Activated CD8-positive, alpha-beta memory T cell treated with anti-CD3 and anti-CD28 coated beads for 24 hours (primary cell): Measurements from ENCODE around the gene FYN.

Experiments
- DNase-seq: peaks from one replicate; pipeline ENCODE4 v3.0.0-alpha.2; 2020

The FYN gene

DNA sequence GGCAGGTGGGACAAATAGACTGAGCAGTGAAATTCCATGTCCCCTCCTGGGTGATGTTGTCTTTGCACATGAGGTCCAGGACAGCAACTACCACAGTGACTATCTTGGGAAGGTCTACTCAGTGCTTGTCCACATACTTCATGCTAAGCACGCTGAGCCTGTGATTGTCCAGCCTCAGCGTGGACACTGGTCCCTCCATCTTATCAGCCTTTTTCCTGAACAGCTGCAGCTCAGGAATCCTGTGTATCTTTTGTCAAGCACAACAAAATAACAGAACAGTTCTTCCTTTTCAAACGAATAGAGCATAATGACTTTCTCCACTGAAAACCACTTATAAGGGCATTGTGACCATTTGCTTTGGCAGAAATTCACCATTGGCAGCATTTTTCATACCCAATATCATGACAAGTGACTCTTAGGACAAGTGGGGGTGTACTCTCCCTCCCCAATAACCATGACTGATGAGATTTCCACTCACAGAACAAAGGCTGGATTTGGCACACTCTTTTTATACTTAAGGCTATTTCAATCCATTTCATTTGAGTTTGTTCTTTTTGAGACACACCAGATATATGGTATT is 90.3 kb downstream of the FYN start:
- DNase-seq: no peak

DNA sequence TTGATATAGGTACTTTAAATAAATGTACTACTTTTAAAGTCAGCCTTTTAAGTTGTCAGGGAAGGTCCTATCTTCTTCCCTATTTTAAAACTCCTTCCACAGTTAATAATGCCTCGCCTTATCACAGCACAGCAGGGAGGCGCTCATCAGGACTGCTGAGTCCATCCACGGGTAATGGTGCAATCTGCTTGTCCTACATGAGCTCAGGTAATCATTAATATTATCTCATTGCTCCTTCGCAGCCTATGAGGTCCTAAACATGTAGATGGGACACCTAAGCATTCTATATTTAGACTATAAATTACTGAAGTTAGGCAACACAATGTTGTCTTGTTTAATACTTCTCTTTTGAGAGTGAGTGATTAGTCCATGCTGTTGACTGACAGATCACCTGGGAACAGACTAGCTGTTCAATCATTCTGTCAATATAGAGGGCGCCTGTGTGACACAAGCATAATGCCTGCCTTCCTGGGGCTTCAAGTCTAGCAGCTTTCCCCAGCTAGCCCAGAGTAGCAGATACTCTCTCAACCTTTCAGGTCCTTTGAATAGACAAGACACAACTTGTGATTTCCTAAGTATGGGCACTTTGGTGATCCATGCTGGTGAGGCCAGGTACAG is 91.0 kb downstream of the FYN start:
- no peak for DNase-seq

DNA sequence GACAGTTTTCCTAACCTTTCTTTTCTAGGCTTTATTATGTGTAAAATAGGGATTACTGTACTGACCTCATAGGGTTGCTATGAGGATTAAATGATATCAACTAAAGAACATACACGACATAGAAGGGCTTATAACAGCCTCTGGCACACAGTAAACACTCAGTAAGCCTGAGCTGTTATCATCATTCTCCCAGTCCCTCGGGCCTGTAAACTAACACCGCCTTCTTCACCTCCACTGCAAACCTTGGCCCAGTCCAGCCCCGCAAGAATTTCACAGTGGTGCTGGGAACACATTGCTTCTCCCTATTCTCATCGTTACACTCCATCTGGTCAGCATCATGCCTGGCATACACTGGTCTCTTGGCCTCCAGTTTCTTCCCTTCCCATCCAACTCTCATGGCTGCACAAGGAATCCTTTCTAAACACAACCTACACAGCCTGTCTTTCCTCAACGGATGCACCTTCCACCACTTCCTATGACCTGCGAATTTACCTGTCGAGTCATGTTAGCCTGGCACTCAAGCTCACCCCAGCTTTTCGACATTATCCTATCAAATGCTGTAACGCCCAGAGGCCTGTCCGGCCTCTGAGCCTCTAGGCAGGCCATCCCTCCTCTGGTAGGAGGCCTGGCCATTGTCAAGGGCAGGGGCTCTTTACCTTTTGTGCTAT is 92.1 kb downstream of the FYN start:
- no peak for DNase-seq

GRCh38 chr6:111780393-111780792 is 92.9 kb downstream of the FYN start:
- no peak for DNase-seq

DNA sequence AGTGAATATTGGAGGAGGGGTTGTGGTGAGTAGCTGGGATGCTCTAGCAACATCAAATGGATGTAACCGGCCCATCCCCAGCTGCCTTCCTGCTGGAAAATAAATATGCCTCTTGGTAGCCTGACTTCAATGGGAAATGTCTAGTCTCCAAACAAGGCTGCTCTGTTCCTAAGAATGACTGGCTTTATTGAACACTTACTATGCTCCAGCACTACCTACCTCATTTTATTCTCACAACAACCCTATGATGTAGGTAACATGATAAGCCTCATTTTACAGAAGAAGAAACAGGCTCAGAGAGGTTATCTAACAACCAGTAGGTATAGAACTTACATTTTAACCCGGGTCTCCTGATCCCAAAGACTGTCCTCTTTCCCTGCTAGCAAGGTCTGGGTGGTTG is 93.6 kb downstream of the FYN start:
- DNase-seq: no peak

- no peak for DNase-seq
Measured at GRCh38 chr6:111779031-111779430, 94.2 kb downstream of the FYN start.

- no peak for DNase-seq
Measured at GRCh38 chr6:111777357-111777756, 95.9 kb downstream of the FYN start.

GRCh38 chr6:111776236-111777221 is 96.7 kb downstream of the FYN start:
- DNase-seq: no peak

DNA sequence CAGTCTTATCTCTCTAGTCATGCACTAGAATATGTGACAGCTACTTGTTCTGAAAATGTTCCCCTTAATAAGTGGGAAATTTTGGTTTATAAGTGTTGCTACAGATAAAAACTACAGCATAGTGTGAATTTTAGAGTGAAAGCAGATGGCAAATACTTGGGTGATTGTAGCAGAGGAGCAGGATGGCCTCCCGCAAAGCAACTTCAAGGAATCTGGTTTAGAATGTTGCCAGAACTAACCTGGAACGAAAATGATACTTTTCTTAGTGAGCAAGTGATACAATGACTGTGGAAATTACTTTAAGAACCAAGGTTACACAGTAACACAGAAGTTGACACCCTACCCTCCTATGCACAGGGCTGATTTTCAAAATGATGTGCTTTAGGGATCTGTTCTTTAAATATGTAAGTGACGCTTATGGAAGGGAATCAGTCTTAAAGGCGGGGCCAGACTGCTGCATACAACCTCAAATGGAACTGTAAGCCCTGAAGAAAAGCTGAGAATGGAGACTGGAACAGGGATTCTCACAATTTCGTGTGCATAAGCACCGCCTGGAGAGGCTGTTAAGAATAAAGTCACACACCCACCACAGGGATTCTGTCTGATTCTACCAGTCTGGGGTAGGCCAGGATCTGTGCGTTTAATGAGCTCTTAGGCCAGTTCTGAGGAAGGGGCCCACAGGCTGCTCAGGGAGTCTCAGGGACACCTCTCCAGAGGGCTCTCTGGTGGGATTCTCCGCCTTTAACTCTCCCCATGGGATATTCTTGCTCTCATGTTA is 97.9 kb downstream of the FYN start:
- no peak for DNase-seq

GRCh38 chr6:111774346-111774703 is 98.9 kb downstream of the FYN start:
- no peak for DNase-seq

- DNase-seq: no peak
Measured at GRCh38 chr6:111773501-111774345, 99.5 kb downstream of the FYN start.

DNA sequence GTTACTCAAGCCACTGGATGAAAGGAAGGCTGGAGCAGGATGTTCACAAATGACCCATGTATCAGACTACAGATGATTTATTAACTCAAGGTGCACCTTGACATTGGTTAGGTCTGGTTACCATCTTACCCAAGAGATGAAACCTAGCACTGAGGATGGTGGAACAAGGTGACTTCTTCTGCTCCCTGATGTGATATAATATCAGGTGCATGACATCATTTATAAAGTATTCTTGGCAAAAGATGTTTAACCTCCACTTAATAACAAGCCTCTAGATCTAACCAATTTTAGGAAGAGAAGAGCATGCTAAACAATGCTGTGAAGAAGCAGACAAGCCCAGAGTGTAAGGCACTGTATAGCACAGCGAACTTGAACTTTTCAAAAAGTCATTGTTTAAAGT is 100.9 kb downstream of the FYN start:
- DNase-seq: no peak

DNA sequence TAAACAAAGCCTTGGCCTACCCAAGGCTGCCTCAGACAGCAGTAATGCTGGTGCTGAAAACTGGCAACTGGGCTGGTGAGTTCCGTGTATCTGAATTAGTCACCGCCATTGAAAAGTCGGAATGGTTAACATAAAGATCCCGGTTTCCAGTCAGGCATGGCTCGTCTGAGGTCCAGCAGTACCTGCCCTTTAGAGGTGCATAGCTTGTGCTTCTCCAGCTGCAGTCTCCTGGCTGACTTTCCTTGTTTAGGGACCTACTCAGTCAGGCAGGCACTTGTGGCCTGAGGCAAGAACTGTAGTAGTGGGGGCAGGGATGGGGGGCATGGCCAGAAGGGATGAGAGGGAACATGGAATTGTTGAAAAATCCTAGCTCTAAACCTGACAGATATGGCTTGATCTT is 101.6 kb downstream of the FYN start:
- DNase-seq: no peak

- no peak for DNase-seq
Measured at GRCh38 chr6:111771094-111771432, 102.2 kb downstream of the FYN start.

DNA sequence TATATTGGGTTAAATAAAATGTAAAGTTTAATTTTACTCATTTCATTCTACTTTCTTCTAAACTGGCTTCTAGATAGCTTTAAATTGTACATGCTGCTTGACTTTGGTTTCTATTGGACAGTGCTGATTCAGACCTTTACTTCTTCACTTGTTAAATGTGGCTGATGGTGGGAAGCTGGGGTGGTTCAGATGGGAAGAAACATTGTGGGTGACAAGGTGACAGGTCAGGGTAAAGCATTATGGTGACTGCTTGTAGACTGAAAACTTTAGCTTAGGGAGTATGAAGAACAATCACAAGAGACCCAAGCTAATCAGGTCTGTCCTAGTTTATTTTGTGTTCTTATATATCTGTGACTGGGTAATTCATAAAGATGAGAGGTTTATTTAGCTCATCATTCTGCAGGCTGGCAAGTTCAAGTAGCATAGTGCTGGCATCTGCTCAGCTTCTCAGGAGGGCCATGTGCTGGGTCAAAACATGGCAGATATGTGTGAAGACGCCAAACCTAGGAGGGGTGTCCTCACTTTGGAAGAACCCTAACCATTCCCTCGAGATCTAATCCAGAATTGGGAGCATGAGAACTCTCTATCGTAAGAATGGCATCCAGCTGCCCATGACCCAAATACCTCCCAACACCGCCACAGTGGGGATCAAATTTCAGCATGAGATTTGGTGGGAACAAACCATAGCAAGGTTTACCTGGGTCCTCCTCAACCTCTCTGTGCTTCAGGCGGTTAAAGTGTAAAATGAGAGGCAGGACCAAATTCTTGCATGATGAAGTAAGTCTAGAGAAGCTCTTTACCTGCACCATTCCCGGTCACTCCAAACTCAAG is 102.8 kb downstream of the FYN start:
- DNase-seq: no peak

DNA sequence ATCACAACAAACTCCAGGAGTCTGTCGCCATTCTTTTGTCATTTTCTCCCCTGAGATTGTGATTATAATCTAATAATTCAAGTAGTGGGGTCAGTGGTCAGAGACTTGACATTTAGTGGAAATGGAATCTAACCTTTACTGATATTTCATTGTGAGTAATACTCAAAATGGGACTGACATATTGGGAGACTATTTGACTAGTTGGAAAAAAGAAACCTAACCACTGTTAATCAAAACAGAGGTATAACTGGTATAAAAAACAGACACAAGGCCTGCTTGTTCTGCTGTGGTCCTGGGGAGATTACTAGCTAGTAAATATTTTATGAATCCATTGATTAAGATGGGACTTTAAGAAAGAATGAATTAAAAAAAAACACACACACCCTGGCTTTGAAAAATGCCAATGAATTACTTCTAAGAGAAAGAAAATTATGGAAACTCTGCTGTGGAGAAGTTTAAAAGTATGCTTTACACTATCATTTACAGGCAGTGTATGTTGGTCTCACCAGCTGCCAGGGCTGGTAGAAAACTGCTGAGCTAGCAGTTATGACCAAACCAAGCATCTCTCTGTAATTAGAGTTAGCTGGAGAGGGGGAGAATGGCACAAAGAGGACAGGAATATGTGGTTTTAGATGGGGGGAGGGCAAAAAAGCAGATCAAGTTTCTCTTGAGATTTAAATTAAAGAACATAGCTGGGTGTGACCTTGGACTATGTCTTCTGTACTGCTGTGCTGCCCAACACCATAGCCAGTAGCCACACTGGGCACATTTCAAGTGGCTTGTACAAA is 103.7 kb downstream of the FYN start:
- no peak for DNase-seq

DNA sequence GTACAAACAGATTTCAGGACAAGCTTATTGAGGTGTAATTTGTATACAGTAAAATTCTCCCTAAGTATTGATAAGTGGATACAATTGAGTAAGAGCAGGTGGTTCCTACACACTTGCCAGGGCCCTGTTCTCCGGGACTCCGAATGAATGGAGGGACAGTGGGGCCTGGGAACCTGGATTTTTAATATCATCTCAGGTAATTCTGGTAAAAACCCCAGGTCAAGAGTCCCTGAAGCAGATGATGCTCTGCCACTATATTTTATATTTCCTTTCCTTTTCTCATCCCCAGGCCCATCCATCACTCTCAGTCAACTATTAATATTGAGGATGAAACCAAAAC is 104.9 kb downstream of the FYN start:
- DNase-seq: no peak

DNA sequence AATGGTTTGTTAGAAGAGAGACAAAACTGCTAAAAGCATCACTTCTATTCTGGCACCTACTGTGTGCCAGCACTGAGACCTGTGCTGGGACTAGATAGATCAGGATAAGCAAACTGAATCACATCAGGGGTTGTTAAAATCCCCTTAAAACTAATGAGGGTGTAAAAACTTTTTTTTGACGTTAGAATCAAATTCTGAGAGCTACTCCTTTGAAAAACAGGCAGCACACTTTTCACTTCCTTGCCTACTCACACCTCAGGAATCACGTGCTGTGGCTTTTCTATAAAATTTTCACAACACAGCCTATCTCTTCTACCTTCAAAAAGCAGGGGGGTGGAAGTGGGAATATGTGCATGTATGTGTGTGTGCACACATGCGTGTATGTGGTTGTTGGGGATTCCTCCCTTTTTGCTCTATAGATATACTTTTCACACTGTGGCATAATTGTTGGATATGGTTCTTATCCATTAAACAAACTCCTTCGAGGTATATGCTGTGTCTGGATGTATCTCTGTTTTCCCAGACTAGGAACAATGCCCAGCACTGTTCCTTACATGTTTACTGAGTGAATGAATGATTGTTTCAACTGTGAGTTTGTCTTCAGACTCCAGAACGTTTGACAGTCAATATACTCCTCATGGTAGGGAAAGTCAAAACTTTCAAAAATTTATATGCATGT is 105.4 kb downstream of the FYN start:
- DNase-seq: no peak

DNA sequence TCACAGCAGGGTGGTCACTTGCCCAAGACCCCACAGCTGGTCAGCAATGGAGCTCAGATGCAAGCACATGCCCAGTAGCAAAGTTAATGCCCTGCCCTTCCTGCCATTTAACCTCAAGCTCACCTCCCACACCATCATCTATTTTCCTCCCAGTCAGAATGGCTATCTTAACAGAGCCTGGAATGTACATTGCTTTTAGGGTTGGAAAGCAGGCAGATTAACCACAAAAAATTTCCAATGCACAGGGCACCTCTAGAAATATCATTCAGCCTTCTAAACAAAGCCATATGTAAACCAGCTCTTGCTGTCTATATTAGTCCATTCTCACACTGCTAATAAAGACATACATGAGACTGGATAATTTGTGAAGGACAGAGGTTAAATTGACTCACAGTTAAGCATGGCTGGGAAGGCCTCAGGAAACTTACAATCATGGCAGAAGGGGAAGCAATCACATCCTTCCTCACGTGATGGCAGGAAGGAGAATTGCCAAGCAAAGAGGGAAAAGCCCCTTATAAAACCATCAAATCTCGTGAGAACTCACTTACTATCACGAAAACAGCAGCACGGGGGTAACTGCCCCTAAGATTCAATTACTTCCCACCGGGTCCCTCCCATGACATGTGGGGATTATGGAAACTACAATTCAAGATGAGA is 106.9 kb downstream of the FYN start:
- DNase-seq: no peak
